ENCODE data around the gene TREML4. TPM values are rescaled to one million over a fixed set of nuclear protein-coding genes. Genes with fewer than 3 reads are reported as not detected.

Gene TREML4
- total and polyA plus RNA-seq, 8 donors = not detected

GRCh38 chr6:41215777-41216176, 12.4 kb upstream of the TREML4 start:
- FAIRE-seq (no peak), DNase-seq (no peak), ATAC-seq (no peak)
- TF ChIP-seq CTCF (IDR thresholded peaks at IDR 0.05) = no peak
- no peaks in the 10 kb centered on the region for H3K9me3 ChIP-seq
- no peaks in the 10 kb centered on the region for H3K36me3 ChIP-seq
- 70 to 76% methylated on average over 5 of the region's 5 CpGs for WGBS, 2 donors
- H3K4me1 ChIP-seq = no peaks in the 10 kb centered on the region
- no peaks in the 10 kb centered on the region for H3K27me3 ChIP-seq
- H3K4me3 ChIP-seq = no peak overlapping the region
- no peak overlapping the region for H3K27ac ChIP-seq
- intact Hi-C loops (cut with DNase I) = no loop called here

GRCh38 chr6:41216616-41217015, 11.5 kb upstream of the TREML4 start:
- no peaks in the 10 kb centered on the region for H3K4me1 ChIP-seq
- no peak for ATAC-seq
- 50 to 60% methylated on average over 5 of the region's 5 CpGs for WGBS, 2 donors
- no peak overlapping the region for H3K4me3 ChIP-seq
- no peaks in the 10 kb centered on the region for H3K36me3 ChIP-seq
- TF ChIP-seq CTCF (IDR thresholded peaks at IDR 0.05) = no peak
- H3K9me3 ChIP-seq = no peaks in the 10 kb centered on the region
- DNase-seq = no peak
- no peaks in the 10 kb centered on the region for H3K27me3 ChIP-seq
- no peak for FAIRE-seq
- H3K27ac ChIP-seq = no peak overlapping the region
- intact Hi-C loops (cut with DNase I) = no loop called here

GRCh38 chr6:41222045-41222444, 6.1 kb upstream of the TREML4 start:
- H3K27me3 ChIP-seq = peaks cover 0 to 5% (median 0%) of the 10 kb centered on the region in 4 donors
- H3K4me3 ChIP-seq = no peak overlapping the region
- no peaks in the 10 kb centered on the region for H3K36me3 ChIP-seq
- WGBS, 2 donors = 54 to 85% methylated on average over 4 of the region's 4 CpGs
- no peak for ATAC-seq
- intact Hi-C loops (cut with DNase I) = no loop called here
- H3K9me3 ChIP-seq = no peaks in the 10 kb centered on the region
- no peak for TF ChIP-seq CTCF (IDR thresholded peaks at IDR 0.05)
- H3K27ac ChIP-seq = no peak overlapping the region
- no peak for DNase-seq
- FAIRE-seq = no peak
- no peaks in the 10 kb centered on the region for H3K4me1 ChIP-seq

- WGBS, 2 donors = 68 to 73% methylated on average over 5 of the region's 5 CpGs
- ATAC-seq (no peak), DNase-seq (no peak), FAIRE-seq (no peak)
- Histone ChIP-seq H3K4me3 (no peak overlapping the region), H3K4me1 (no peaks in the 10 kb centered on the region), H3K36me3 (no peaks in the 10 kb centered on the region), H3K27ac (no peak overlapping the region), H3K27me3 (peaks cover 0 to 5% (median 0%) of the 10 kb centered on the region in 4 donors), H3K9me3 (no peaks in the 10 kb centered on the region)
- TF ChIP-seq CTCF (IDR thresholded peaks at IDR 0.05) = no peak
- intact Hi-C loops (cut with DNase I) = no loop called here
These were observed 5.6 kb upstream of the TREML4 start for GRCh38 chr6:41222513-41222912.

GRCh38 chr6:41224800-41225199, 3.3 kb upstream of the TREML4 start:
- Histone ChIP-seq H3K27ac (no peak overlapping the region), H3K4me1 (no peaks in the 10 kb centered on the region), H3K4me3 (no peak overlapping the region), H3K9me3 (no peaks in the 10 kb centered on the region), H3K36me3 (no peaks in the 10 kb centered on the region), H3K27me3 (peaks cover 0 to 5% (median 0%) of the 10 kb centered on the region in 4 donors)
- ATAC-seq (no peak), DNase-seq (no peak), FAIRE-seq (no peak)
- WGBS, 2 donors = 92 to 96% methylated on average over 1 of the region's 1 CpG
- intact Hi-C loops (cut with DNase I) = no loop called here
- TF ChIP-seq CTCF (IDR thresholded peaks at IDR 0.05) = no peak

Measured in pancreas (tissue), 10 donors.